A673 (cell line): ENCODE results near the gene HRK. TPM values are rescaled to one million over a fixed set of nuclear protein-coding genes. Genes with fewer than 3 reads are reported as not detected.
A peak's percentile ranks its signal among the peaks of the same experiment; 100 is the strongest.

Experiments
- BruUV-seq: library from RNA; stranded (reverse); fragments of 400-500 nt; replicated peaks from 2 replicates; lab custom pipeline; 2021; lab: Mats Ljungman, UMichigan
- CTCF ChIA-PET: fragments of 300-600 bp; sonication (Branson Sonifier 250); formaldehyde crosslinking; loops from one replicate; lab custom pipeline; 2022; ENCODE audit warnings: antibody characterized with exemption; lab: Charles Lee
- POLR2A ChIA-PET: fragments of 300-600 bp; sonication (Branson Sonifier 250); formaldehyde crosslinking; loops from one replicate; lab custom pipeline; 2022; ENCODE audit warnings: antibody characterized with exemption; ENCODE audit not compliant: low non-redundant PET; lab: Charles Lee
- DNase-seq: peaks from one replicate; pipeline ENCODE4 v3.0.0-alpha.2; 2015; ENCODE audit warnings: low spot score
- H3K27ac ChIP-seq: fragments of 200-600 bp; sonication (generic); 2 replicates; pipeline ENCODE4 v1.5.1; 2016; ENCODE audit warnings: mixed run types, low read depth, mild to moderate bottlenecking, mixed read lengths, antibody characterized with exemption, low read length; ENCODE audit not compliant: poor library complexity, severe bottlenecking
- H3K27me3 ChIP-seq: fragments of 200-600 bp; sonication (generic); replicated peaks from 2 replicates; pipeline ENCODE4 v1.6.1; 2017; ENCODE audit warnings: mixed run types, low read depth, mild to moderate bottlenecking, mixed read lengths, antibody characterized with exemption, low read length; ENCODE audit not compliant: insufficient read depth, poor library complexity
- H3K36me3 ChIP-seq: fragments of 200-600 bp; sonication (generic); 2 replicates; pipeline ENCODE4 v1.6.1; 2016; ENCODE audit warnings: mixed run types, mild to moderate bottlenecking, mixed read lengths, antibody characterized with exemption, low read length; ENCODE audit not compliant: insufficient read depth, poor library complexity, severe bottlenecking
- H3K4me1 ChIP-seq: fragments of 200-600 bp; sonication (generic); 2 replicates; pipeline ENCODE4 v1.6.1; 2017; ENCODE audit warnings: mixed run types, mild to moderate bottlenecking, mixed read lengths, antibody characterized with exemption, low read length; ENCODE audit not compliant: insufficient read depth, poor library complexity, severe bottlenecking
- H3K4me3 ChIP-seq: fragments of 200-600 bp; sonication (generic); 2 replicates; pipeline ENCODE4 v1.5.1; 2016; ENCODE audit warnings: low read depth, mixed run types, mild to moderate bottlenecking, mixed read lengths, low read length; ENCODE audit not compliant: poor library complexity, severe bottlenecking
- H3K9me3 ChIP-seq: fragments of 200-600 bp; sonication (generic); 2 replicates; pipeline ENCODE4 v1.6.1; 2016; ENCODE audit warnings: mixed run types, low read depth, mild to moderate bottlenecking, mixed read lengths, antibody characterized with exemption, low read length; ENCODE audit not compliant: poor library complexity, severe bottlenecking
- EZH2 ChIP-seq: fragments of 200-600 bp; sonication (generic); IDR thresholded peaks from 2 replicates; pipeline ENCODE4 v1.6.1; 2017; ENCODE audit warnings: borderline replicate concordance, low read depth, mild to moderate bottlenecking, mixed read lengths, antibody characterized with exemption, low read length; ENCODE audit not compliant: poor library complexity, severe bottlenecking
- intact Hi-C: fragments of 100-400 bp; cut with micrococcal nuclease; formaldehyde crosslinking; loops from one replicate; pipeline ENCODE4 v1.10.0; 2022; ENCODE audit not compliant: unreplicated experiment
- total RNA-seq: library from RNA; stranded (reverse); gene quantifications from 2 replicates; pipeline ENCODE4 v1.2.3, GENCODE V29; 2021
- TF ChIP-seq, protein P1 (sequence below): fragments of 300-800, 200-600 bp; sonication (generic); conservative IDR thresholded peaks from 2 replicates; pipeline ENCODE4 v1.5.1; 2017; ENCODE audit warnings: low read depth, mild to moderate bottlenecking, antibody characterized with exemption, low read length, moderate library complexity, mixed read lengths

The HRK gene
- total RNA-seq, 1 experiment from 2014 or later: 0.37 TPM

DNA sequence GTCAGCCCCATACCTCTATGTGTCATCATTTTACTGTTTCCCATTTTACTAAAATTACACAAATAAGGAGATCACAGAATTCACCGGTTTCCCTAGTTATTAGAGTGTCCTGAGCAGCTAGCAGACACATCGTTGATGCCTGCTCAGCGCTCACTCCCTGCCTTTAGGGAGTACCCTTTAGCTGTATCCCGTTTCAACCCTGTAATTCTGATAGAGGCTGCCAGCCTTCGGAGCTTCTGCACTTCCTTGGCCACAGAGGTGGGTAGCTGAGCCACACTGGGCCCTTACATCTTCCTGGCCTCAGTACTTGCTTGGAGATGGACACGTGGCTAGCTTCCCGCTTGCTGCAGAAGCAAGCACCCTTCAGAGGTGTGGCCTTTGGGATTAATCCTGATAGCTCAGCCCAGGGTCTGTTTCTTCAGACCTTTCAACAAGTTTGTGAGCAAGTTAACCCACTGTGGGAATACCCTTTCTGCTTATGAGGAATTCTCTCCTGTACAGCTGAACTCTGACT lies 15.2 kb upstream of the HRK start:
- Histone ChIP-seq H3K27ac (no peak overlapping the region), H3K27me3 (peaks cover 10% of the 10 kb centered on the region), H3K36me3 (no peaks in the 10 kb centered on the region), H3K4me1 (no peaks in the 10 kb centered on the region), H3K4me3 (no peak overlapping the region), H3K9me3 (no peaks in the 10 kb centered on the region)
- POLR2A ChIA-PET: no interaction called here
- BruUV-seq: no TSS peak
- TF ChIP-seq, protein P1, sequence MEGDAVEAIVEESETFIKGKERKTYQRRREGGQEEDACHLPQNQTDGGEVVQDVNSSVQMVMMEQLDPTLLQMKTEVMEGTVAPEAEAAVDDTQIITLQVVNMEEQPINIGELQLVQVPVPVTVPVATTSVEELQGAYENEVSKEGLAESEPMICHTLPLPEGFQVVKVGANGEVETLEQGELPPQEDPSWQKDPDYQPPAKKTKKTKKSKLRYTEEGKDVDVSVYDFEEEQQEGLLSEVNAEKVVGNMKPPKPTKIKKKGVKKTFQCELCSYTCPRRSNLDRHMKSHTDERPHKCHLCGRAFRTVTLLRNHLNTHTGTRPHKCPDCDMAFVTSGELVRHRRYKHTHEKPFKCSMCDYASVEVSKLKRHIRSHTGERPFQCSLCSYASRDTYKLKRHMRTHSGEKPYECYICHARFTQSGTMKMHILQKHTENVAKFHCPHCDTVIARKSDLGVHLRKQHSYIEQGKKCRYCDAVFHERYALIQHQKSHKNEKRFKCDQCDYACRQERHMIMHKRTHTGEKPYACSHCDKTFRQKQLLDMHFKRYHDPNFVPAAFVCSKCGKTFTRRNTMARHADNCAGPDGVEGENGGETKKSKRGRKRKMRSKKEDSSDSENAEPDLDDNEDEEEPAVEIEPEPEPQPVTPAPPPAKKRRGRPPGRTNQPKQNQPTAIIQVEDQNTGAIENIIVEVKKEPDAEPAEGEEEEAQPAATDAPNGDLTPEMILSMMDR: no peak
- DNase-seq: no peak
- intact Hi-C loops: no loop called here
- CTCF ChIA-PET: no interaction called here

DNA sequence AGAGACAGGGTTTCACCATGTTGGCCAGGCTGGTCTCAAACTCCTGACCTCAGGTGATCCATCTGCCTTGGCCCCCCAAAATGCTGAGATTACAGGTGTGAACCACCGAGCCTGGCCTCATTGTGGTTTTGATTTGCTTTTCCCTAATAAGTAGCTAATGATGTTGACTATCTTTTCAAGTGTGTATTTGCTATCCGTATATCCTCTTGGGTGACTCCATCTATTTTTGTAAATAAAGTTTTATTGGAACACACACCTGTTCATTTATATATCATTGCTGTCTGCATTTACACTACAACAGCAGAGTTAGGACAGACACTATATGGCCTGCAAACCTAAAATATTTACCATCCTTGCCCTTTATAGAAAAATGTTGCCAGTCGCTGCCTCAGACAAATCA lies 13.7 kb upstream of the HRK start:
- intact Hi-C loops: no loop called here
- Histone ChIP-seq H3K4me1 (no peaks in the 10 kb centered on the region), H3K36me3 (no peaks in the 10 kb centered on the region), H3K27me3 (peaks cover 8% of the 10 kb centered on the region), H3K4me3 (no peak overlapping the region), H3K9me3 (no peaks in the 10 kb centered on the region), H3K27ac (no peak overlapping the region)
- POLR2A ChIA-PET: no interaction called here
- BruUV-seq: no TSS peak
- DNase-seq: no peak
- CTCF ChIA-PET: no interaction called here
- TF ChIP-seq, protein P1: no peak
- TF ChIP-seq EZH2: no peak

DNA sequence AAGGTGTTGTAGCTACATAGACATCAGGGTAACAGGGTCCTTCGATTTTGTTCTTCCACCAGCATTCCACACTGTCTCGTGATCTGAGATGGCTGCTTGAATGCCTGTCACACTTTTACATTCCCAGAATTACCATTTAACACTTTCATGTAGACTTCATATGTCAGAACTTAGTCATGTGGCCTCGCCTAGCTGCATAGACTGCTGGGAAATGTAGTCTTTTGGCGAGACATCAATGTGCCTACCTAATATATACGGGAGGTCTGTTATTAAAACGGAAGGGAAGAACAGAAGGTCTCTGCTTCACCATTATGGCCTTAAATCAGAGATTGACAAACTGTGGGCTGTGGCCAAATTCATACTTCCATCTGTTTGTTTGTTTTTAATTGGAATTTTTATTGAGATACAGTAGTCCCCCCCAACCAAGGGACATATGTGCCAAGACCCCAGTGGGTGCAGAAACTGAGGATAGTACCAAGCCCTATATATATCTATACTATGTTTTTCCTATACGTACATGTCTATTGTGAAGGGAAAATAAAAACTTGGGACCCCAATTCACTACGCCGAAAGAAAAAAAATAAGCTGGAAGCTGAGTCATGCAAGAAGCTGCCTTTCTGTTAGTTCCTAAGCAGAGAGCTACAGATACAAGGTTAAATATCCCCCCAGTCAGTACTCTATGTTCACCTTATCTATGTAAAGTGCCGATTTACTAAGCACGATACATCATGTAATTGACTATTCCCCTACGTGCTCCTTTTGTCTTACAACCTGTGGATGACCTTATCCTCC lies 11.3 kb upstream of the HRK start:
- H3K4me1 ChIP-seq: no peaks in the 10 kb centered on the region
- no peaks in the 10 kb centered on the region for H3K36me3 ChIP-seq
- no TSS peak for BruUV-seq
- DNase-seq: peak; percentile 49
- H3K9me3 ChIP-seq: no peaks in the 10 kb centered on the region
- POLR2A ChIA-PET: no interaction called here
- H3K4me3 ChIP-seq: no peak overlapping the region
- TF ChIP-seq EZH2: no peak
- TF ChIP-seq, protein P1: no peak
- CTCF ChIA-PET: no interaction called here
- H3K27me3 ChIP-seq: no peaks in the 10 kb centered on the region
- intact Hi-C loops: no loop called here
- H3K27ac ChIP-seq: no peak overlapping the region
